IMR-90 (cell line): Measurements from ENCODE around the gene ABCA2. TPM values are rescaled to one million over a fixed set of nuclear protein-coding genes. Genes with fewer than 3 reads are reported as not detected.

ENCODE experiments used
- ATAC-seq: fragments of 200-7000 bp; cut with Tn5 transposase; 2 replicates; pipeline ENCODE4 v1.9.1; 2020; ENCODE audit warnings: low read depth, mild to moderate bottlenecking, moderate library complexity
- BruUV-seq: library from RNA; stranded (reverse); fragments of 400-500 nt; replicated peaks from 2 replicates; lab custom pipeline; 2021; lab: Mats Ljungman, UMichigan
- CTCF ChIA-PET: fragments of 300-600 bp; formaldehyde crosslinking; extraction: SDS; loops from one replicate; lab custom pipeline; 2021; ENCODE audit warnings: antibody characterized with exemption; lab: Yijun Ruan, JAX
- POLR2A ChIA-PET: fragments of 300-600 bp; sonication (Branson Sonifier 250); formaldehyde crosslinking; loops from one replicate; lab custom pipeline; 2022; ENCODE audit warnings: antibody characterized with exemption; ENCODE audit not compliant: unreplicated experiment; lab: Charles Lee
- DNase-seq: peaks from one replicate; pipeline ENCODE4 v3.0.0; 2013
- H2AFZ ChIP-seq: replicated peaks from 2 replicates; pipeline ENCODE3; 2013; ENCODE audit warnings: low read length, mild to moderate bottlenecking; ENCODE audit not compliant: poor library complexity
- H2AK5ac ChIP-seq: 2 replicates; pipeline ENCODE4 v1.6.1; 2013; ENCODE audit warnings: low read depth, low read length, inconsistent platforms
- H2AK9ac ChIP-seq: replicated peaks from 2 replicates; pipeline ENCODE3; 2013; ENCODE audit warnings: mild to moderate bottlenecking, low read depth, low read length, moderate library complexity; ENCODE audit not compliant: poor library complexity
- H2BK120ac ChIP-seq: 2 replicates; pipeline ENCODE4 v1.6.1; 2013; ENCODE audit warnings: low read depth, low read length, inconsistent platforms
- H2BK15ac ChIP-seq: 3 replicates; pipeline ENCODE4 v1.6.1; 2013; ENCODE audit warnings: low read depth, low read length, inconsistent platforms
- H2BK20ac ChIP-seq: 2 replicates; pipeline ENCODE4 v1.6.1; 2013; ENCODE audit warnings: low read depth, mild to moderate bottlenecking, inconsistent platforms, low read length, moderate library complexity
- H2BK5ac ChIP-seq: 2 replicates; pipeline ENCODE4 v1.6.1; 2013; ENCODE audit warnings: mild to moderate bottlenecking, low read depth, low read length, inconsistent platforms; ENCODE audit not compliant: poor library complexity, severe bottlenecking
- H3K14ac ChIP-seq: replicated peaks from 2 replicates; pipeline ENCODE4 v1.6.1; 2013; ENCODE audit warnings: low read depth, low read length, inconsistent platforms
- H3K18ac ChIP-seq: 2 replicates; pipeline ENCODE4 v1.6.1; 2013; ENCODE audit warnings: low read depth, low read length, control low read depth
- H3K23ac ChIP-seq: 2 replicates; pipeline ENCODE4 v1.6.1; 2013; ENCODE audit warnings: low read depth, low read length, inconsistent platforms
- H3K27ac ChIP-seq: 2 replicates; pipeline ENCODE4 v1.5.1; 2013; ENCODE audit warnings: mild to moderate bottlenecking, control low read depth, low read length; ENCODE audit not compliant: insufficient read depth
- H3K27me3 ChIP-seq: 2 replicates; pipeline ENCODE4 v1.6.1; 2013; ENCODE audit warnings: low read length; ENCODE audit not compliant: control insufficient read depth, insufficient read depth
- H3K36me3 ChIP-seq: 2 replicates; pipeline ENCODE4 v1.6.1; 2013; ENCODE audit warnings: low read length, mixed read lengths; ENCODE audit not compliant: control insufficient read depth, insufficient read depth
- H3K4ac ChIP-seq: 2 replicates; pipeline ENCODE4 v1.6.1; 2013; ENCODE audit warnings: low read depth, low read length, inconsistent platforms
- H3K4me1 ChIP-seq: 2 replicates; pipeline ENCODE4 v1.6.1; 2013; ENCODE audit warnings: low read length, mixed read lengths; ENCODE audit not compliant: control insufficient read depth, insufficient read depth
- H3K4me2 ChIP-seq: 2 replicates; pipeline ENCODE4 v1.6.1; 2013; ENCODE audit warnings: low read depth, mild to moderate bottlenecking, control low read depth, low read length, moderate library complexity
- H3K4me3 ChIP-seq: 2 replicates; pipeline ENCODE4 v1.5.1; 2013; ENCODE audit warnings: low read depth, mild to moderate bottlenecking, control low read depth, low read length, moderate library complexity; ENCODE audit not compliant: insufficient read depth
- H3K56ac ChIP-seq: 2 replicates; pipeline ENCODE4 v1.6.1; 2013; ENCODE audit warnings: low read length, inconsistent platforms; ENCODE audit not compliant: insufficient read depth; ENCODE audit errors: extremely low read depth
- H3K79me1 ChIP-seq, 2 experiments: 2 replicates each; pipeline ENCODE4 v1.6.1; 2013; ENCODE audit warnings: low read length in 2 of 2, inconsistent platforms in 1 of 2, low read depth in 1 of 2
- H3K9ac ChIP-seq: 2 replicates; pipeline ENCODE4 v1.6.1; 2013; ENCODE audit warnings: low read depth, low read length, control low read depth
- H3K9me1 ChIP-seq: 2 replicates; pipeline ENCODE4 v1.6.1; 2013; ENCODE audit warnings: low read length, inconsistent platforms; ENCODE audit not compliant: insufficient read depth
- H3K9me3 ChIP-seq: 2 replicates; pipeline ENCODE4 v1.6.1; 2013; ENCODE audit warnings: low read length; ENCODE audit not compliant: control insufficient read depth, insufficient read depth
- H4K20me1 ChIP-seq: 2 replicates; pipeline ENCODE4 v1.6.1; 2013; ENCODE audit warnings: low read length, inconsistent platforms; ENCODE audit not compliant: insufficient read depth
- H4K5ac ChIP-seq: 2 replicates; pipeline ENCODE4 v1.6.1; 2013; ENCODE audit warnings: mild to moderate bottlenecking, low read depth, low read length, control low read depth
- H4K8ac ChIP-seq, 2 experiments: 2 replicates each; pipeline ENCODE4 v1.6.1; 2013; ENCODE audit warnings: low read depth in 2 of 2, low read length in 2 of 2, control low read depth in 1 of 2, inconsistent platforms in 1 of 2
- H4K91ac ChIP-seq: 2 replicates; pipeline ENCODE4 v1.6.1; 2013; ENCODE audit warnings: low read depth, low read length, inconsistent platforms; ENCODE audit not compliant: insufficient read depth
- BHLHE40 ChIP-seq: fragments of 150-350 bp; IDR thresholded peaks from 2 replicates; pipeline ENCODE4 v1.6.1; 2016; ENCODE audit warnings: mild to moderate bottlenecking, low read depth, low read length
- CHD1 ChIP-seq: IDR thresholded peaks from 2 replicates; pipeline ENCODE4 v1.6.1; 2012; ENCODE audit warnings: low read depth, low read length, improper control_type of control experiment
- ELK1 ChIP-seq: fragments of 150-350 bp; IDR thresholded peaks from 2 replicates; pipeline ENCODE4 v1.6.1; 2016; ENCODE audit warnings: low read depth, mild to moderate bottlenecking, low read length, moderate library complexity, borderline replicate concordance
- MAZ ChIP-seq: IDR thresholded peaks from 2 replicates; pipeline ENCODE4 v1.6.1; 2012; ENCODE audit warnings: low read depth, mild to moderate bottlenecking, low read length, improper control_type of control experiment, moderate library complexity, borderline replicate concordance
- MXI1 ChIP-seq: IDR thresholded peaks from 2 replicates; pipeline ENCODE4 v1.6.1; 2012; ENCODE audit warnings: low read depth, mild to moderate bottlenecking, low read length, moderate library complexity, borderline replicate concordance
- RCOR1 ChIP-seq: IDR thresholded peaks from 2 replicates; pipeline ENCODE4 v1.6.1; 2012; ENCODE audit warnings: mild to moderate bottlenecking, low read length, improper control_type of control experiment; ENCODE audit not compliant: insufficient replicate concordance
- RFX5 ChIP-seq: IDR thresholded peaks from 2 replicates; pipeline ENCODE4 v1.8.0; 2012; ENCODE audit warnings: low read depth, mild to moderate bottlenecking, low read length, moderate library complexity
- WGBS, 2 experiments: methylation state at CpG; one replicate each; pipeline versions ENCODE4 v1.1.5 to v1.1.7; 2013; ENCODE audit warnings: missing lambda C conversion rate in 2 of 2; ENCODE audit not compliant: insufficient read length in 1 of 2; ENCODE audit errors: extremely low coverage in 2 of 2; 5-methylcytosine and 5-hydroxymethylcytosine counted together
- dilution Hi-C: fragments of 300-500 bp; cut with HindIII; formaldehyde crosslinking; loops from one replicate; pipeline ENCODE4 v1.14.3; 2018; ENCODE audit warnings: low sequenced_read_pairs; ENCODE audit not compliant: unreplicated experiment
- in situ Hi-C: fragments of 300-500 bp; cut with MboI; formaldehyde crosslinking; loops from 3 replicates; pipeline ENCODE4 v1.14.3; 2019; ENCODE audit warnings: low sequenced_read_pairs, inconsistent platforms, mixed read lengths
- intact Hi-C: fragments of 100-400 bp; cut with micrococcal nuclease; formaldehyde crosslinking; loops from 2 replicates; pipeline ENCODE4 v1.10.0; 2022
- polyA plus RNA-seq, 3 experiments: library from polyadenylated mRNA; depleted of rRNA; stranded (reverse); fragments of >200 nt; gene quantifications; 2 replicates each; pipeline ENCODE4 v1.2.3, GENCODE V29; 2012; ENCODE audit warnings: low replicate concordance in 1 of 3
- total RNA-seq: library from RNA; depleted of rRNA; stranded (reverse); fragments of >200 nt; gene quantifications from 2 replicates; pipeline ENCODE4 v1.2.3, GENCODE V29; 2012
- TF ChIP-seq, protein P1 (sequence below): fragments of 150-350 bp; IDR thresholded peaks from 2 replicates; pipeline ENCODE4 v1.6.1; 2017; ENCODE audit warnings: mild to moderate bottlenecking, antibody characterized with exemption, low read length, low read depth

ABCA2 gene
- total and polyA plus RNA-seq, 2 of the 4 experiments (the other 2 are of a cell fraction) = 3.8 to 46.0 TPM

DNA sequence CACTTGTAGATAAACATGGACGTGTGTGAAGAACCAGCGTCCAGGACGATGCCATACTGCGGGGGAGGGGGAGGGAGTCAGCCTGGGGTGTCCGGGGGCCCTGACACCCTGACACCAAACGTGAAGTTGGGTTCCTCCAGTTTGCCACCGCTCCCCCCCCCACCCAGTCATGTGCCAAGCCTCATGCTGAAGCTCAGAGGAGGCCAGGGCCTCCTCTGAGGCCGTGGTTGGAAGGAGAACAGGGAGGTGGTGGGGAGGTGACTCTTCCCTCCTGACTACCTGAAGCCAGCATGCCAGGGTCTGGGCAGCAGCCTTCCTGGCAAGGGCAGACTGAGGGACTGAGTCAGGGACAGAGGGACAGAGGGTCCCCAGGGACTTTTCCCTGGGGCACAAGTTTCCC, 24.3 kb upstream of the ABCA2 start:
- Histone ChIP-seq H3K27me3 (peaks cover 79% of the 10 kb centered on the region), H3K23ac (no peak overlapping the region), H3K18ac (no peak overlapping the region), H3K79me1 (no peaks in the 10 kb centered on the region), H3K9me1 (no peaks in the 10 kb centered on the region), H2AFZ (no peak overlapping the region), H4K8ac (no peak overlapping the region), H3K14ac (no peak overlapping the region), H2BK5ac (no peak overlapping the region), H2BK120ac (no peak overlapping the region), H3K27ac (no peak overlapping the region), H2BK20ac (no peak overlapping the region), H3K4ac (no peak overlapping the region), H3K56ac (no peak overlapping the region), H3K4me3 (no peak overlapping the region), H3K9me3 (no peaks in the 10 kb centered on the region), H3K4me1 (peaks cover 3% of the 10 kb centered on the region; the same call in 1 of the 2 replicates), H4K5ac (no peak overlapping the region), H4K20me1 (no peaks in the 10 kb centered on the region; the same call in 1 of the 2 replicates), H3K9ac (no peak overlapping the region), H2AK9ac (no peak overlapping the region), H3K36me3 (no peaks in the 10 kb centered on the region), H4K91ac (no peak overlapping the region), H3K4me2 (no peak overlapping the region), H2BK15ac (no peak overlapping the region), H2AK5ac (no peak overlapping the region)
- in situ Hi-C loops (no loop called here), intact Hi-C loops (no loop called here), dilution Hi-C loops (no loop called here)
- DNase-seq (no peak), ATAC-seq (no peak)
- TF ChIP-seq RFX5 (no peak), MXI1 (no peak), ELK1 (no peak), CHD1 (no peak), BHLHE40 (no peak), RCOR1 (no peak), MAZ (no peak)
- TF ChIP-seq, protein P1, sequence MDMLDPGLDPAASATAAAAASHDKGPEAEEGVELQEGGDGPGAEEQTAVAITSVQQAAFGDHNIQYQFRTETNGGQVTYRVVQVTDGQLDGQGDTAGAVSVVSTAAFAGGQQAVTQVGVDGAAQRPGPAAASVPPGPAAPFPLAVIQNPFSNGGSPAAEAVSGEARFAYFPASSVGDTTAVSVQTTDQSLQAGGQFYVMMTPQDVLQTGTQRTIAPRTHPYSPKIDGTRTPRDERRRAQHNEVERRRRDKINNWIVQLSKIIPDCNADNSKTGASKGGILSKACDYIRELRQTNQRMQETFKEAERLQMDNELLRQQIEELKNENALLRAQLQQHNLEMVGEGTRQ = no peak
- ChIA-PET CTCF (interaction anchor here (0.8 kb wide), 2 partner anchors 16 to 19 kb away, joined by 3 read pairs; no protein-coding TSS in a partner anchor), POLR2A (interaction anchor here (0.5 kb wide), 1 partner anchor 947 kb away, joined by 8 read pairs; no protein-coding TSS in a partner anchor)
- no TSS peak for BruUV-seq
- WGBS, 2 experiments = no CpG with 5 or more reads among the region's 8 CpGs
